ENCODE results near the gene BCKDHA. TPM values are rescaled to one million over a fixed set of nuclear protein-coding genes. Genes with fewer than 3 reads are reported as not detected.

BCKDHA gene
- total RNA-seq, 1 donor from 2014 or later = 25.7 TPM

DNA sequence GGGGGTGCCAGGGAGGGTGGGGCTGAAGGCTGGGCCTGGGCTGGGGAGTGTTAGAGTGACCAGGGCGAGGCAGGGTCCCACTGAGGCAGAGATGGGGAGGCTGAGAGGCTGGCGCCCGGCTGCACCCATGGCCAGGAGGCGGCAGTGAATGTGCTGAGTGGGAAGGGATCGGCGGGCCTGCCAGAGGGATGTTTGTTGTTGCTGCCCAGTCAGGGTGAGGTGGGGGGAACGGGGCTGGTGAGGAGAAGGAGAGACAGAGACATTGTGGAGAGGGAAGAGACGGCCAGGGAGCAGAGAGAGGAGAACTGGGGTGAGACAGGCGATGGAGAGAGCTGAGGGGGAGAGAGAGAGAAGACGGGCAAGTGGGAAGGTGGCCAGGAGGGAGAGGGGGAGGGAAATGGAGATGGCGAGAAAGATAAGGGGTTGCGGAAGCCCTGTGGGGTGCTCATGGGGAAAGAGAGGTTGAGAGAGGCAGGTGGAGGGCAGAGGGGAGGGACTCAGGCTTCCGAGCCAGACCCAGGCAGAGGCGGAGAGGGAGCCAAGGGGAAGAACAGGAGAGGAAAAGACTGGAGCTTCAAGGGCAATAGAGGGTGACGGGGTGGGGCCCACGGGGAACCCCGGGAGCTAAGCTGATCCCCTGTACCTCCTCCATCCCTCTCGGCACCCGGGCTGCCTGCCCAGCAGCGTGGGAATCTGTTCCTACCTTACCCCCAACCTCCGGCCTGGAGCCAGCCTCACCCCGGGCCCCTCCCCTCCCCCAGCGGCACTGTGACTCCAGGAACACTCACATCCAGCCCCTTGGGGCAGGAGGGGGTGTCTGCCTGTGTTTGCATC, 30.2 kb downstream of the BCKDHA start:
- Mint-ChIP-seq H3K4me3 (peak overlapping the region; percentile 71), H3K27me3 (ENCODE audit: insufficient read depth, low read depth) (peaks cover 8% of the 10 kb centered on the region), H3K9me3 (no peaks in the 10 kb centered on the region), H3K4me1 (peaks cover 15% of the 10 kb centered on the region), H3K27ac (peak overlapping the region; percentile 72), H3K36me3 (peaks cover 10% of the 10 kb centered on the region)
- TF ChIP-seq EZH2phosphoT487 (IDR thresholded peaks at IDR 0.05) (no peak), EZH2 (IDR thresholded peaks at IDR 0.05) (no peak)
- TF ChIP-seq, protein P1, sequence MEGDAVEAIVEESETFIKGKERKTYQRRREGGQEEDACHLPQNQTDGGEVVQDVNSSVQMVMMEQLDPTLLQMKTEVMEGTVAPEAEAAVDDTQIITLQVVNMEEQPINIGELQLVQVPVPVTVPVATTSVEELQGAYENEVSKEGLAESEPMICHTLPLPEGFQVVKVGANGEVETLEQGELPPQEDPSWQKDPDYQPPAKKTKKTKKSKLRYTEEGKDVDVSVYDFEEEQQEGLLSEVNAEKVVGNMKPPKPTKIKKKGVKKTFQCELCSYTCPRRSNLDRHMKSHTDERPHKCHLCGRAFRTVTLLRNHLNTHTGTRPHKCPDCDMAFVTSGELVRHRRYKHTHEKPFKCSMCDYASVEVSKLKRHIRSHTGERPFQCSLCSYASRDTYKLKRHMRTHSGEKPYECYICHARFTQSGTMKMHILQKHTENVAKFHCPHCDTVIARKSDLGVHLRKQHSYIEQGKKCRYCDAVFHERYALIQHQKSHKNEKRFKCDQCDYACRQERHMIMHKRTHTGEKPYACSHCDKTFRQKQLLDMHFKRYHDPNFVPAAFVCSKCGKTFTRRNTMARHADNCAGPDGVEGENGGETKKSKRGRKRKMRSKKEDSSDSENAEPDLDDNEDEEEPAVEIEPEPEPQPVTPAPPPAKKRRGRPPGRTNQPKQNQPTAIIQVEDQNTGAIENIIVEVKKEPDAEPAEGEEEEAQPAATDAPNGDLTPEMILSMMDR (IDR thresholded peaks at IDR 0.05) = no peak
- peaks cover 8% of the 10 kb centered on the region for H3F3A ChIP-seq (ENCODE audit: low read depth)
- no peaks in the 10 kb centered on the region for H4K20me1 ChIP-seq (ENCODE audit: low read depth)
- no peaks in the 10 kb centered on the region for H3K36me3 ChIP-seq
- peaks cover 10% of the 10 kb centered on the region for H3K4me1 ChIP-seq
- H2AFZ ChIP-seq (replicated peaks) = peak overlapping the region; percentile 68
- H3K4me2 ChIP-seq = peak overlapping the region; percentile 81
- no peaks in the 10 kb centered on the region for H3K9me3 ChIP-seq (ENCODE audit: low read depth)
- DNase-seq (ENCODE audit: low spot score) = peak; percentile 21
- peak overlapping the region; percentile 56 for H3K4me3 ChIP-seq
- H3K27me3 ChIP-seq = no peaks in the 10 kb centered on the region
- no peaks in the 10 kb centered on the region for H3K79me2 ChIP-seq (ENCODE audit: low read depth)
- H3K27ac ChIP-seq = peak overlapping the region; percentile 40
- no peak overlapping the region for H3K9ac ChIP-seq

DNA sequence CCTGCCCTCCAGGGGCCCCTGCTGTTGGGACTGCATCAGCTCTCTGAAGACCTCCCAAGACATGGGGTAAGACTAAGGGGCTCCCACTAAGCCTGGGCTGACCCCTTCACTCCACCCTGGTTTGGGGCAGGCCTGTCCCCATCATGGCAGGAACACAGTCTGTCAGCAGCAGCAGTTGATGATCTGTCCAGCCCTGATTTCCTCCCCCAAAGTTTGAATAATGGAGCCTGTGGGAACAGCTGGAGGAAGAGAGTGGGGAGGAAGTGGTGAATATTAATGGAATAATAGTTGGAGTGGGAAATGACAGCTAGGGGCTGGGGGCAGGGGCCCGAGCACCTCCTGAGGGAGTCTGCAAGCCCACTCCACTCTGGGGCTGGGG, 30.9 kb downstream of the BCKDHA start:
- Histone ChIP-seq H4K20me1 (ENCODE audit: low read depth) (no peaks in the 10 kb centered on the region), H3K27ac (no peak overlapping the region), H3K4me3 (peak overlapping the region; percentile 56), H3K9ac (no peak overlapping the region), H3K4me1 (peaks cover 10% of the 10 kb centered on the region), H3K4me2 (peak overlapping the region; percentile 81), H3K79me2 (ENCODE audit: low read depth) (no peaks in the 10 kb centered on the region), H2AFZ (replicated peaks) (no peak overlapping the region), H3K36me3 (no peaks in the 10 kb centered on the region), H3F3A (ENCODE audit: low read depth) (peaks cover 8% of the 10 kb centered on the region), H3K27me3 (no peaks in the 10 kb centered on the region), H3K9me3 (ENCODE audit: low read depth) (no peaks in the 10 kb centered on the region)
- TF ChIP-seq, protein P1 (IDR thresholded peaks at IDR 0.05) = no peak
- TF ChIP-seq EZH2 (IDR thresholded peaks at IDR 0.05) (no peak), EZH2phosphoT487 (IDR thresholded peaks at IDR 0.05) (no peak)
- H3K9me3 Mint-ChIP-seq = no peaks in the 10 kb centered on the region
- DNase-seq (ENCODE audit: low spot score) = no peak
- peaks cover 10% of the 10 kb centered on the region for H3K36me3 Mint-ChIP-seq
- H3K27me3 Mint-ChIP-seq (ENCODE audit: insufficient read depth, low read depth) = peaks cover 8% of the 10 kb centered on the region
- H3K27ac Mint-ChIP-seq = no peak overlapping the region
- peaks cover 15% of the 10 kb centered on the region for H3K4me1 Mint-ChIP-seq
- H3K4me3 Mint-ChIP-seq = no peak overlapping the region

DNA sequence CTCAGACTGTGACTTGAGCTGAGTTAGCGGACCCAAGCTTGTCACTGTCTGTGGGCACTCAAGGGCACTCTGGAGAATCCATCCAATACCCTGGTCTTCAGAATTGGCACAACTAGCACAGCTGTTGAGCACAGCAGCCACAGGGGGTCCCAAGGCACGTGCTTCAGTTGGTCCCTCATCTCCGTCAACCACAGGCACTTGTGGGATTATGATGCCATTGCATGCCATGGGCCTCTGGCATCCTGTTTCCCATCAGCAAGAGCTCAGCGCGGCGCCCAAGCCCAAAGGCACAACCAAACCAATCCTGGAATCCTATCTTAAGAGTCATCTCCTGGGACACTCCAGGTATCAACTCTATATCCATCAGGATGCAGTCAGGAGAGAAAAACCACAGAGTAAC, 33.3 kb downstream of the BCKDHA start:
- Histone ChIP-seq H3K4me2 (no peak overlapping the region), H3K4me1 (peaks cover 10% of the 10 kb centered on the region), H3K4me3 (no peak overlapping the region), H3K27ac (no peak overlapping the region), H3K27me3 (no peaks in the 10 kb centered on the region), H4K20me1 (ENCODE audit: low read depth) (no peaks in the 10 kb centered on the region), H3K36me3 (no peaks in the 10 kb centered on the region), H2AFZ (replicated peaks) (no peak overlapping the region), H3K79me2 (ENCODE audit: low read depth) (no peaks in the 10 kb centered on the region), H3F3A (ENCODE audit: low read depth) (peaks cover 8% of the 10 kb centered on the region), H3K9me3 (ENCODE audit: low read depth) (no peaks in the 10 kb centered on the region), H3K9ac (no peak overlapping the region)
- H3K4me3 Mint-ChIP-seq = peak overlapping the region; percentile 66
- H3K9me3 Mint-ChIP-seq = no peaks in the 10 kb centered on the region
- no peak overlapping the region for H3K27ac Mint-ChIP-seq
- no peak for TF ChIP-seq EZH2 (IDR thresholded peaks at IDR 0.05)
- TF ChIP-seq EZH2phosphoT487 (IDR thresholded peaks at IDR 0.05) = no peak
- peaks cover 10% of the 10 kb centered on the region for H3K27me3 Mint-ChIP-seq (ENCODE audit: insufficient read depth, low read depth)
- no peak for DNase-seq (ENCODE audit: low spot score)
- peaks cover 10% of the 10 kb centered on the region for H3K36me3 Mint-ChIP-seq
- peaks cover 15% of the 10 kb centered on the region for H3K4me1 Mint-ChIP-seq

Measured in neural progenitor cell (in vitro differentiated cells).